Retinal pigment epithelial cell (primary cell): Measurements from ENCODE around the gene ACTL10.
"Not testable (repeated sequence)": the region's sequence is repeated elsewhere in the genome, so short reads cannot be mapped to it uniquely, and the experiment has no call there.

Experiments used
- DNase-seq: peaks from one replicate; pipeline ENCODE4 v3.0.0-alpha.2; 2010; ENCODE audit warnings: low read depth
- H3K4me3 ChIP-seq: 2 replicates; pipeline ENCODE4 v1.5.1; 2011; ENCODE audit warnings: mild to moderate bottlenecking, low read length, control low read depth, moderate library complexity
- CTCF ChIP-seq: conservative IDR thresholded peaks from 2 replicates; pipeline ENCODE4 v1.5.1; 2011; ENCODE audit warnings: low read depth, low read length, control low read depth, inconsistent platforms

Gene ACTL10

DNA sequence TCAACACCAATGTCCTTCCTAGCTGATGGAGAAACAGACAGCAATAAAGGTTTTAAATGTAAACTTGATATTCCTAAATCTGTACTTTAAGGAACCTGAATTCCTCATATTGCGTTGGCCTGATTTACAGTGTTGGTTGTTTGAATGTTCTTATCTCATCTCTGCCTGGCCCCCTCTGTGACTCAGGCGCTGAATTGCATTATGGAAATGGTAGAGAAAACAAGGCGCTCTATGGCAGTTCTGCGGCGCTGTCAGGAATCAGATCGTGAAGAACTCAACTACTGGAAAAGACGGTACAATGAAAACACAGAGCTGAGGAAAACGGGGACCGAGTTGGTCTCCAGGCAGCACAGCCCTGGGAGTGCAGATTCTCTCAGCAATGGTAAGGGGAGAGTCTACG lies 37.2 kb upstream of the ACTL10 start:
- H3K4me3 ChIP-seq = no peak overlapping the region
- no peak for TF ChIP-seq CTCF
- DNase-seq = no peak

- no peak for TF ChIP-seq CTCF
- H3K4me3 ChIP-seq = no peak overlapping the region
- no peak for DNase-seq
Observed at GRCh38 chr20:33629979-33630378, 36.8 kb upstream of the ACTL10 start.

- DNase-seq = no peak
- no peak for TF ChIP-seq CTCF
- H3K4me3 ChIP-seq = no peak overlapping the region
Observed at GRCh38 chr20:33630507-33630906, 36.2 kb upstream of the ACTL10 start.

DNA sequence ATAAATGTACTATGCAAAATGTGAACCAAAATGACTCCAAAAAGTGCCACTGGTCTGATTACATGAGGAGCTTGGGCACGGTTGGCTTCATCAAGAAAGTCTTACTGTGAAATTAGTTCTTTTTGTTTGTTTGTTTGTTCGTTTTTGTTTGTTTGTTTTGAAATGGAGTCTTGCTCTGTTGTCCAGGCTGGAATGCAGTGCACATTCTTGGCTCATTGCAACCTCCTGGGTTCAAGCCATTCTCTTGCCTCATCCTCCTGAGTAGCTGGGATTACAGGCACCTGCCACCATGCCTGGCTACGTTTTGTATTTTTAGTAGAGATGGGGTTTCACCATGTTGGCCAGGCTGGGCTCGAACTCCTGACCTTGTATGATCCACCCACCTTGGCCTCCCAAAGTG lies 34.8 kb upstream of the ACTL10 start:
- DNase-seq, H3K4me3 ChIP-seq: not testable (repeated sequence)

DNA sequence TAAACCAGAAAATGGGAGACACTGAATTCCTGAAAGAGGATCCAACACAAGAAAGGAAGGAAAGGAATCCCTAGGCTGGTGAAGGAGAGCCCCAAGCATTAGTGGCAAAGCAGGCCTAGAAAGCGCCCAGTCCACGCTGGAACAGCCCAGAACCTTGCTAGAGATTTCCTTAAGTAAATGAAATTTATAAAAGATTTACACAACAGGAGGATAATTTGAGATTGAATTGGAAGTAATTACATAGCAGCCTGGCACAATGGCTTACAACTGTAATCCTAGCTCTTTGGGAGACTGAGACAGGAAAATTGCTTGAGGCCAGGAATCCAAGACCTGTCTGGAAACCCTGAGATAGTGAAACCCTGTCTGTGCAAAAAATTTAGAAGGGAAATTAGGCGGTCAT lies 31.4 kb upstream of the ACTL10 start:
- TF ChIP-seq CTCF = no peak
- no peak for DNase-seq
- H3K4me3 ChIP-seq = no peak overlapping the region

- TF ChIP-seq CTCF = no peak
- no peak overlapping the region for H3K4me3 ChIP-seq
- no peak for DNase-seq
Observed at GRCh38 chr20:33636776-33637175, 30.0 kb upstream of the ACTL10 start.

- H3K4me3 ChIP-seq = no peak overlapping the region
- TF ChIP-seq CTCF = no peak
- no peak for DNase-seq
Observed at GRCh38 chr20:33640287-33640686, 26.5 kb upstream of the ACTL10 start.
